GM19455 (cell line): ENCODE results near the gene NEB.

Experiments used
- ATAC-seq: cut with Tn5 transposase; IDR thresholded peaks from one replicate; pipeline ENCODE4 v1.9.1; 2021; ENCODE audit not compliant: unreplicated experiment

NEB gene

DNA sequence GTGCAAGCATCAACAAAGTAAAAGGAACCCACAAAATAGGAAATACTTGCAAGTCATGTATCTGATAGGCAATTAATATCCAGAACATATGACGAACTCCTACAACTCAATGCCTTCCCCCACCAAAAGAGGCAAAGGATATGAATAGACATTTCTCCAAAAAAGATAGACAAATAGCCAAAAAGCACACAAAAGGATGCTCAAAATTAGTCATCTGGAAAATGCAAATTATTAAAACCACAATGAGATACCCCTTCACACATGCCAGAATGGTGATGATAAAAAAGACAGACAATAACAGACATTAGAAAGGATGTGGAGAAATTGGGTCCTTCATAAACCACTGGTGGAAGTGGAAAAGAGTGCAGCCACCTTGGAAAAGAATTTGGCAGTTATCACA lies 248.2 kb downstream of the NEB start:
- no peak for ATAC-seq

DNA sequence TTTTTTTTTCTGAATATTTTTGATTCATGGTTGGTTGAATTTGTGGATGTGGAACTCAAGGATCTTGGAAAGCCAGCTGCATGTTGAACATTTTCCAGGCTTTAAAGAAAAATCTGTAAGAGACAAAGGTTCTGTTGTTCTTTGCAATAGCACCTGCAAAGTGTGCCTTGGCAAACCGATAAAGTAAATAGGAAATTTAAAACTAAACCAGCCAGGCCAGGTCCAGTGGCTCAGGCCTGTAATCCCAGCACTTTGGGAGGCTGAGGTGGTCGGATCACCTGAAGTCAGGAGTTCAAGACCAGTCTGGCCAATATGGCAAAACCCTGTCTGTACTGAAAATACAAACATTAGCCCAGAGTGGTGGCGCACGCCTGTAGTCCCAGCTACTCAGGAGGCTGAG lies 250.2 kb downstream of the NEB start:
- no peak for ATAC-seq

DNA sequence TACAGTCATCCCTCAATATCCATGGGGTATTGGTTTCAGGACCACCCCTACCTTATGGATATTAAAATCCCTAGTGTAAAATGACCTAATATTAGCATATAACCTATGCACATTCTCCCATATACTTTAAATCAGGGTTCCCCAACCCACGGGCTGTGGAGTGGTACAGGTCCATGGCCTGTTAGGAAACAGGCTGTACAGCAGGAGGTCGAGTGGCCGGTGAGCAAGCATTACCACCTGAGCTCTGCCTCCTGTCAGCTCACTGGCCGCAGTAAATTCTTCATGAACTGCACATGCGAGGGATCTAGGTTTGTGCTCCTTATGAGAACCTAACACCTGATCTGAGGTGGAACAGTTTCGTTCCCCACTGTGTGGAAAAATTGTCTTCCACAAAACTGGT lies 250.7 kb downstream of the NEB start:
- no peak for ATAC-seq

DNA sequence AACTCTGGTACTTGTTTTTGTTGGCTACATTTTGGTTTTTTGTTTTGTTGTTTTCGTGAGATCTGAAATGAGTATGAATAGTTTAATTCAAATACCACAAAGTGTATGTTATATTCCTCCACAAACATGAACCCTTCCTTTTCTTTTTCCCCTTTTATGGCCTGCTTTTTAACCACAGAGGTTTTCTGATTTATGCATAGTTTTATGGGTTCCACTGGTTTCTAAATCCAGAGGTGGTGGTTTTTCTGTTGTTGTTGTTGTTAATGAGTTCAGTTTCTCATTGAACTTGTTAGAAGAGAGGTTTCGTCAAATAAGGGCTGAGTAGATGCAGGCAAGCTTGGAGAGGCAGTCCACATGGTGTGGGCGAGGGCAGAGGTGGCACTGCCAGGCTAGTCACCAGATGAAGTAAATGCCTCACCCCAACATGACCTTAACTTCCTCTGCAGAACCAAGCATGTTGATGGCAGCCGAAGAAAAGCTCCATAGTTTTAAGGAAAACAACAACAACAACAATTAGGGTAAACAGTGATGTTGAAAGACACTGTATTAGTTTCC lies 252.0 kb downstream of the NEB start:
- ATAC-seq, result no peak

DNA sequence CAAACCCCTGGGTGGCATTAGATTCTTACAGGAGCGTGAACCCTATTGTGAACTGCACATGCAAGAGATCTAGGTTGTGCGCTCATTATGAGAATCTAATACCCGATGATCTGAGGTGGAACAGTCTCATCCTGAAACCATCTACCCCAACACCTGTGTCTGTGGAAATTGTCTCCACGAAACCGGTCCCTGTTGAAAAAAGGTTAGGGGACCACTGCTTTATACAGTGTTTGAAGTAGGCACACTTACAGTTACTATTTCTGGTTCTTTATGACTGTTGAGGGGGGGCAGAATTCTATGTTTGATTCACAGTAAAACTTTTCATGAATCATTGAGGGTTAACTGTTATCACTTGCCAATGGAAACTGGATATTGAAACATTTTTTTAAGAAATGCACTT lies 252.5 kb downstream of the NEB start:
- no peak for ATAC-seq

DNA sequence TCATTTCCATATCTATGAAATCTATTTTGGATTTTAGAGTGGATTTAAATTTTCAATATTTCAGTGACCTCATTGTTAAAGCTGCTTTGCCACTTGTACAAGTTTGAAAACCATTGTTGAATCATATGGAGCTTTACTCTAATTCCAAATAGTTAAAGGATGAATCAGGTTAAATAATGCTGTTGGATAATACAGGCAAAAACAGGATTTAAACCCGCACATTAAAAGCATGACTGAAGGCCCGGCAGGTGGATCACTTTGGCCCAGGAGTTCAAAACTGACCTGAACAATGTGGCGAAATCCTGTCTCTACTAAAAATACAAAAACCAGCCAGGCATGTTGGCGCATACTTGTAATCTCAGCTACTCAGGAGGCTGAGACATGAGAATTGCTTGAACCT lies 256.3 kb downstream of the NEB start:
- ATAC-seq, result no peak

DNA sequence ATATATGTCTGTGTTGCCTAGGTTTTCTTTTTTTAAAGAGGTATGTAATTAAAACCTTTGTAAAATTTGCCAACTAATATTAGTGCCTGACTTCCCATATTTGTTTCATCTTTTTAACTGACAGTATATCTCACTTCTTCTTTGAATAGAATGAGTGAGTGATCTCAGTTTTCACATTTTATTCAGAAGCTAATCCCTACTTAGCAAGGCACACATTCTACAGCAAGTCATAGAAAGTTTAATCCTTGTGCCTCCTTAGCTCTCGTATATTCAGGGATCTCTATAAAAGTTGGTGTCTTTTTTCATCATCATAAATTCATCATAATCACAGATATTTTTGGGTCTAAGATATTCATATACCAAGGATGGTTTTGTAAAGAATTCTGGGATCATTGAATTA lies 258.0 kb downstream of the NEB start:
- no peak for ATAC-seq

DNA sequence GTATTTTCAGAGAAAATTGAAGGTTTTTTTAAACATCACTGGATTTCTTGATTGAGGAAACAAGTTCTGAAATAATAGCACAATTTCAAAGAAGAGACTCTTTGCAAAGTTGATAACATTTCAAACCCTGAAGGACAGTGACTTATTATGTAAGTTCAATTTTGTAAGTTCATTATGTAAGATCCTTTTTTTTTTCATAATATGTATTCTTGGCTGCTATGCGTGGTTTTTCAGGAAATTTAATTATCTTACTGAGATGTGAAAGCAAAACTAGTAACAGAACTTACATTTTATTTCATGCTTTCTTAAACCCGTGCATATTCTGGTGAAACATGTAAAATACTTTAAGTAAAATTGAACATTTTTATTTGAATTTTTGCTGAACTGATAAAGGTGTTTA lies 259.2 kb downstream of the NEB start:
- ATAC-seq, result no peak

DNA sequence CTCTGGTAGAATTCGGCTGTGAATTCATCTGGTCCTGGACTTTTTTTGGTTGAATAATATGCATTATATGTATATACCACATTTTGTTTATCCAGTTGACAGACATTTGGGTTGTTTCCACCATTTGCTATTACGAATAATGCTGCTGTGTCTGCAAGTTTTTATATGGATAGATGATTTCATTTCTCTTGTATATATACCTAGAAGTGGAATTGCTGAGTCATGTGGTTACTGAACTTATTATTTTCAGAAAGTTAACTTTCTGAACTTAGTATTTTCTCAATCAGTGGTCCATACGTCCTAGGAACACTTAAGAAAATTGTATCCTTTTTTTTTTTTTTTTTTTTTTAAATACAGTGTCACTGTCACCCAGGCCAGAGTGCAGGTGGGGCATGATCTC lies 261.3 kb downstream of the NEB start:
- no peak for ATAC-seq

DNA sequence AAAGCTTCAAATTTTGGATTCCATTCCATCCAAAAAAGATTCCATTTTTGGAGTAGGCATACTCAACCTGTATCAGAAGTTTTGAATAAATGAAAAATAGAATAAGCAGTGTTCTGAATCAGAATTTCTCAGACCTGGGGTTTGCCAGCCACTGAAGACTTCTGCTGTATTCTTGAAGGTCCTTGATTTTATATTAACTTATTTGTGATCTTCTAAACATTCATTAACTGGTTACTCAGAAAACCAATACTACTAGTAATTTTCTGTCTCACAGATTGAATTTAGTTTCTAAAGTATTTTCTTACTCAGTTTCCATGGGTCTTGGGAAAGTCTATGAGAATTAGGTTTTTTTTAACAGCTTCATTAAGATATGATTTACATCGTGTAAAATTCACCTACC lies 263.7 kb downstream of the NEB start:
- no peak for ATAC-seq

DNA sequence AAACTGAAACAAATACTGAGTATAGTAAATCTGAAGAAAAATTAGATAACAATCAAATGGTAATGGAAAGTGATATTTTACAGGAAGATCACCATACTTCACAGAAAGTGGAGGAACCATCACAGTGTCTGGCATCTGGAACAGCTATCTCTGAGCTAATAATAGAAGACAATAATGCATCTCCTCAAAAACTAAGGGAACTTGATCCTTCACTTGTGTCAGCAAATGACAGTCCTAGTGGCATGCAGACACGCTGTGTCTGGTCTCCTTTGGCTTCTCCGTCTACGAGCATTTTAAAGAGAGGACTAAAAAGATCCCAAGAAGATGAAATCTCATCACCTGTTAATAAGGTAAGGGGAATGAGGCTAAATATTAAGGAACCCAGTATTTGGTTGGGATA lies 268.5 kb downstream of the NEB start:
- no peak for ATAC-seq

DNA sequence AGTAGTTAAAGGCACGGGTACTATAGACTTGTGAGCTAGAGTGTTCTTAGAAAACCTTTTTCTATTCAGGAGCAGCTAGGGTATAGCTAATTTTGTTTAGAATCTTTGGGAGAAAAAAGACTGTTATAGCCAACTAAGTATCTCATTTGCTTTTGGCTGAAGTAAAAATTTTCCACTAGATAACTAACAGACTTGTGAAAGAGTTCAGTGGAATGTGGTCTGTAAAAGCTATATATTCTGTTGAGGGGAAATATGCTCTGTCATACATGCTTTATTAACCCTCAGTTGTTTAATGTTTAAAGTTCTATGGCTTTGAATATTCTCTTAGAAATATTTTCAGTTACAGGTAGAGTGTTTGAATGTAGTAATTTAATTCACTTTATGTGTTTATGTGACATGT lies 274.9 kb downstream of the NEB start:
- no peak for ATAC-seq

DNA sequence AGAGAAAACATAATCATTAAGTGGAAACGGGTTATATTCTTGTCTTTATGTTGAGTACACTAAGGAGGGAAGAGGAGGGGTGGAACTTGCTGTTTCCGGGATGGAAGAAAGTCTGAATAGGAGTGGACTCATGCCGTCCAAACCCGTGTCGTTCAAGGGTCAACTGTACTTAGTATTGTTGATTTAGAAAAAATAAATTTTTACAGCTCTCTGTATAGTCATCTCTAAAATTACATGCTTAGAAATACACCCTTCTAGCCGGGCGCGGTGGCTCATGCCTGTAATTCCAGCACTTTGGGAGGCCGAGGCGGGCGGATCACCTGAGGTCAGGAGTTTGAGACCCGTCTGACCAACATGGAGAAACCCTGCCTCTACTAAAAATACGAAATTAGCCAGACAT lies 295.1 kb downstream of the NEB start:
- ATAC-seq, result no peak

DNA sequence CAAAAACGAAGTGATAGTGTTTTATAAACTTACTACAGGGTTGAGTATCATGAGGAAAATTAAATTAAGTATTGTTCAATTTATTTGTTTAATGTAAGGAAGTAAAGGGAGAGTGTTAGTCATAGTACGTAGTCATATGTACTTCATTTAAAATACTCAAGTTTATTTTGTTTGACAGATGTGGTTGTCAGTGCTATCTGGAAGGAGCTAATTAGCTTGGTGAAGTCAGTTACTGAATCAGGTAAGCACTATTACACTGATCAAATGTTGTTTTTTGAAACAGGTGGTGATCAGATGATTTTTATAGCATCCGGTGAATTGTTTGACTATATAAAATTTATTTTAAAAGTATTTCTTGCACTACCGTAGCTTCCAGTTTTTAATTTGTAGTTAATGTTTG lies 295.8 kb downstream of the NEB start:
- no peak for ATAC-seq

DNA sequence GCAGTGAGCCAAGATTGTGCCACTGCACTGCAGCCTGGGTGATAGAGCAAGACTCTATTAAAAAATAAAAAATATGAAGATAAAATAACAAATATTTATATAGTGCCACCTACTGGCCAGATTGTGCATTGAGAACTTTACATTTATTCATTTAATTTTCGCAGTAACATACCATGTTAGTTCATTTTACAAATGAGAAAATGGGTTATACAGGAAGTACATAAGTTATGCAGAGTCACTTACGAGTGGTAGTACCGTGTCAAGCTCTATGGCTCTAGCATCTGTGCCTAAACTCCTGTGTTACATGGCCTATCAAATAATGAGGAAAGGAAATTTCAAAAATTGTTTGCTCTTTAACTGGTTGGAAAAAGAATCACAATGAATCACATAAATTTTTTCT lies 296.6 kb downstream of the NEB start:
- ATAC-seq, result no peak
